Stimulated activated CD4-positive, alpha-beta T cell treated with anti-CD3 and anti-CD28 coated beads, Interleukin-2, amount 100 ng/mL, for 48 hours (primary cell): Measurements from ENCODE around the gene AUTS2.

ENCODE experiments used
- DNase-seq, 2 donors: peaks; one replicate each; pipeline ENCODE4 v3.0.0-alpha.2; 2020

Gene AUTS2

GRCh38 chr7:70298780-70299471 is 700.7 kb downstream of the AUTS2 start:
- DNase-seq = no peak

- DNase-seq = no peak
Observed at GRCh38 chr7:70299472-70299807, 701.2 kb downstream of the AUTS2 start.

GRCh38 chr7:70301673-70302185 is 703.5 kb downstream of the AUTS2 start:
- no peak for DNase-seq

GRCh38 chr7:70303309-70303708 is 705.0 kb downstream of the AUTS2 start:
- no peak for DNase-seq

DNA sequence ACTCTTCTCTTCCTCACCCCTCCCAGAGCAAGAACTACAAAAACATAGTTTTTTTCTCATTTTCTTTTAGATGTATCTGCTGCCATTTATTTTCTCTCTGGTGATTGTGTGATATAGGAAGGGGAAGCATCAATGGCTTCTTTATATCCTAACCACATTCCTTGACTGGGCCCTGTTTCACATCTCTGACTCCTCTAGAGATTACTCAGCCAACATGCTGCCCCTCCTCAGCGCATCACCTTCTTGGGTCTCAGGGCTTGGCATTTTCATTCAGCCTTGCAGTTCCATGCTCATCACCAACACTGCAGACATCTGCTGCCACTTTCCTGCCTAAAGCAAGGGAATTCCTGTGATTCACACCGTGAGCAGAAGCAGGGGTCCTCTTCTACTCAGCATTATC is 705.5 kb downstream of the AUTS2 start:
- DNase-seq = no peak

GRCh38 chr7:70306173-70306572 is 707.9 kb downstream of the AUTS2 start:
- no peak for DNase-seq

GRCh38 chr7:70307544-70308106 is 709.4 kb downstream of the AUTS2 start:
- no peak for DNase-seq

DNA sequence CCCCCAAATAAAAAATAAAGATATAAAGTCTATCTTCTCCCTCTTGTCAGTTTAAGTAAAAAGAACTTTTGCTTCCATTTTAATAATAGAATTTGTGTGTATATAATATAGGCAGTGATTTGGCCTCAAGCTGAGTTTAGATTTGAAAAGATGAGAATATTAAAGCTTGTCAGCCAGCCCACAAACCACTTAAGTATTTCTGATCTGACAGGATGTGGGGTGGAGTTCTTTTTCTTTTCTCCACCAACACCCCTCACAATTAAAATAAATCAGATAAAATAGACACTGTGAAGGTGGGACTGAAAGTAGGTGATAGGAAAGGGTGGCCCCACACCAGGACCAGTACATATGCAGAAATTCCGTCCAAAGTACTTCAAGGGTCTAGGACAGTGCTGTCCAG is 714.1 kb downstream of the AUTS2 start:
- no peak for DNase-seq

- no peak for DNase-seq
Observed at GRCh38 chr7:70313271-70313670, 715.0 kb downstream of the AUTS2 start.

DNA sequence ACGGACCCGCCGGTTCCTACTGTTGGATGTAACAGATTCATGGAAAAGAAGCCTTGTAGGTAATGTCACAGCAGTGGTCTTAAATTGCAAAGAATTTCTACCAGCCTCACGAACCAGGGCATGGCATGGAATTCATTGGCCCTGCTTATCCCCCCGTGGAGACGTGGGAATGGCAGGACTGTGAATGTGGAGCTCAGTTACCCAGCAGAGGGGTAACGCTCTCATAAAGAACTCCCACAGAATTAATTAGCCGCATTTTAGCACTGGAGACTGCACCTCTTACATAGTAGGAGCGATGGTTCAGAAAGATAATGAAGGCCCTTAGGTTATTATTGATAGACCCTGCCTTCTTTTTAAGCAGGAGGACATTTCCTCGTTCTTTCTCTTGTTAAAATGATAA is 715.4 kb downstream of the AUTS2 start:
- DNase-seq = no peak

DNA sequence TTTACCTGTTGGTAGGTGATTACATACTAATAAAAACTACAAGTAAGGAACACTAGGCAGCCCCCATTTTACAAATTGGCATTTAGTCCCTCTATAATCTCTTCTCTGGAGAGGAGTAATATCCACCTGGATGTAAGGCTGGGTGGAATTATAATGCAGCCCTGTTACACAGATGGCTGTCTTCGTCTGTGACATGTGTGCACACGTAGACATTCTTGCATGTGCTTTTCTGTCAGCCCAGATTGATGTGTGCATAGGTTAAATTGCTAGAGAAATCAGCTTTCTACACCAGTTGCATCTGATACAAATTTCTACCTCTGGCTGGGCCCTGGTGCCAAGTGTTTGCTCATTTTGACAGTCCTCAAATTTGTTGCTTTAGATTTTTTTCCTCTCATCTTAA is 715.9 kb downstream of the AUTS2 start:
- no peak for DNase-seq

- no peak for DNase-seq
Observed at GRCh38 chr7:70316745-70317144, 718.5 kb downstream of the AUTS2 start.

GRCh38 chr7:70317356-70317755 is 719.1 kb downstream of the AUTS2 start:
- DNase-seq = no peak

DNA sequence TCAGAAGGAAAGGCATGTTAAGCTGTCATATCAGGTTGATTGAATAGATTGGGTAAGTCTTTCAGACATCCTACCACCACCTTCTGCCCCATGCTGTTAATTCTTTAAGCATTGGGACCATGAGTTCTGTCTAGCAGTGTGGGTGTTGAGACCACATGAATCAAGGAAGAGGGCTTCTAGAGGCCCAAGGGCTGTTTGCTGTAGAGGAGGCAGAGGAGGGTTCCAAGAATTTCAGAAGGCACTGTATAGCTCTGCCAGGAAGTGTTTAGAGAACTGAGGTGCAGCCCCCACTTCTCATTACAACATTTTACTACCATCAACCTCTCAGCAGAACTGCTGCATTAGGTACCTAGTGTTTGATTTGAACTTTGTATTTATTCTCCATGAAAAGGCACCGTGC is 720.2 kb downstream of the AUTS2 start:
- DNase-seq = no peak

DNA sequence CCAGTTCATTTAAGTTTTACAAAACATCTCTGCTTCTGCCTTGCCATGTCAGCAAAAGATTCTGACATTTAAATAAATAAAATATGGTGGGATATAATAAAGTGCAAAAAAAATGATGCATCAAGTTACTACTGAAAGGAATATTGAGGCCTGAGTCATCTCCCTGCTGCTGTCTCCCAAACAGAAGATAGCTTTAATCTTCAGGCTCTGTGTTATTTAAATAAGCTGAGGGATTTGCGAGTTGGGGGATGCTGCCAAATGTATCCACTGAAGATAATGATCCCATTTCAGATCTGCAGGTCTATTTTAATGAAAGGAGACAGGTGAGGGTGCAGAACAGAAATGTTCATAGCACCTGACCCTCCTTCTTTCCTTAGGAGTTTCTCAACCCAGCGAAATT is 720.8 kb downstream of the AUTS2 start:
- DNase-seq = no peak

DNA sequence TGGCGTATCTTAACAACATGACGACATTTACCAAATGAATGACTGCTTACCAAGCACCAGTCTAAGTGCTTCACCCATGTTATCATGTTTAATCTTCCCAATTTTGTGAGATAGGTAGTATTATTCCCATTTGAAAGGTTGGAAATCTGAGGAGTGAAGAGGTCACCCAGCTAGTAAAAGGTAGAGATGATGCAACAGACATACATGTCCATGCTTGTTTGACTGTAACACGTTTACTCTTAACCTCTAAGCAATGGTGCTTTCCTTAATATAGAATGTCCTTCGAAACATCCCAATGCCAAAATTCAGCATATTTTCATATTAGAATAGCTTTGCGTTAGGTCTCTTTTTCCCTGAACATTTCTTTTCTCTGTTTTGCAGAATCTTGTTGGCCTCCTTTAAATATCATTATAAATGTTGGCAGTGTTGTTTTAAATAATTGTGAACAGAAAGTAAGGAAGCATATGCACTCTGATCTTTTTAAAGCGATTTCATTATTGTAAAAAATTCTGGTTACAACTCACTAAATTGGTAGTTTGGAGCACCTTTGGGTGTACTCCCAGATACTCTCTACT is 722.8 kb downstream of the AUTS2 start:
- DNase-seq = no peak

GRCh38 chr7:70322856-70323255 is 724.6 kb downstream of the AUTS2 start:
- DNase-seq = no peak

DNA sequence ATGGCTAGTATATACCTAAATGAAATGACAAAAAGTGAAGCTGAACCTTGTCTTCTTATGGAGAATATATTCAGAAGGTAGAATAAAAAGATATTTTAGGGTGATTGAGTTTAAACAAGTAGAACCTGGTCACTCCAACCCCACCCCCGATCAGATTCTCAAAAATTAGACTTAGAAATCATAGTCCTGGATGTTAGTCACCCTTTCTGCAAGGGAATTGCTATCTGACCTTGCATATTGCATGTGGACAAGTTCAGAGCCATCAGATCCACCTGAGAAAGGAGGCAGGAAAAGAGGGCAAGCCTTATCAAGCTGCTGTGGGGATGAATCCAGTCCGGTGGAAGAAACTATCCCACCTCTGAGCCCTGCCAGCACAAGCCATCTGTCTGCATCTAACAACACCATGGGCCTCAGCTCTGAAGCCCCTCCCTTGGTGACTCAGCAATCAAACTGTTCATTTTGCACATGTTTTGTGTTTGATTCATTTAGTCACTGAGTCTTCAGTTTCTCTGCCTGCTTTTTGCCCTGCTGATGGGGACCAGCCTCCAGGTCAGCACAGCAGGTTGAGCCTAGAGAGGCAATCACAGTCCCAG is 727.3 kb downstream of the AUTS2 start:
- DNase-seq = no peak

- no peak for DNase-seq
Observed at GRCh38 chr7:70334295-70334694, 736.0 kb downstream of the AUTS2 start.

- no peak for DNase-seq
Observed at GRCh38 chr7:70334871-70335270, 736.6 kb downstream of the AUTS2 start.

DNA sequence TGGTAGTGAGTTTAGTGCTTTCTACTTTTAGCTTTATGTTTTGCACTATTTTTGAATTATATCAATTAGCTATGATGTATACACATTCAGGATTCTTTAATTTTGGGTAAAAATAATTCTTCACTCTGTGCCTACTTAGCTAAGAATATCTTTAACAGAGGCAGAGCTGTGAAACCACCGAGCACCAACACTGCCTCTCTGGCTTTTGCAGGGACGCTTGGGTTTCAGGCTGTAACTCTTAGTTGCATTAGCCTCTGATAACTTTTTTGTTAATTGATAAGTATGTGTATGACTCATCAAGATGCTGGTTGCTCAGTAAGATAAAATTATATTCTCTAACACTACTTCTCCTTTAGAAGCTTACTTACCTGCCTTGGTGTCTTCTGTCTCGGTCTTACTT is 738.3 kb downstream of the AUTS2 start:
- DNase-seq = no peak

DNA sequence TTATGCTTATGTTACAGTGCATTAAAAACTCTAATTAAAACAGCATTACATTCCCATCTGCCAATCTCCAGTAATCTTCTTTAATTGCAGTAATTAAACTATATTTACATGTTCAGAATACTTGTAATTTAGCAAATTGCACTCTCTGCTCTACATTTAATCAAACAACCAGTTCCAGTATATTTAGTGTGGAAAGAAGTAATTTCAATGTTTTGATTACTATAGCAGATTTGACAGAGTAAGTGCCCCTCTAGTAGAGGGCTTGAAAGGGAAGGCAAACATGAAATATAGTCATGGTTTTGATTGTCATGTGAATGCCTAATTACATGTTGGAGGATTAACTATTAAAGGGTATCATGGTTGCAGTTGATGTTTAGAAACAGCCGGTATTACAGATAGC is 739.7 kb downstream of the AUTS2 start:
- no peak for DNase-seq

DNA sequence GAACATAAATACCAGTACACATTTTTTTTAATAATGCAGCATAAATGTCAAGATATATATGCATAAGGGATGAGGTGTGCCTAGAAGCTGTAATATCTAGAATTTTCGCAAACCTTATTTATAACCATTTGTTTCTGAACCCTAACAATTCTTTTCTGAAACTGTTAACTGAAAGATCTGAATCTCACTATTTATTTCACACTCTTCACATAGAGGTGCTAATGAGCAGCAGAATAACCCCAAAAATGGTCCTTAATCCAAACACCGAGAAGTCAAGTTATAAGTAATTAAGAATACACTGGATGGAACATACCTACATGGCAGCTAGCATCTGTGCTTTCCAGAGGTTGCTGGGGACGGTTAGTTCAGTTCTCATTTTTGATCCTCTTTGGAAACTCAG is 742.0 kb downstream of the AUTS2 start:
- DNase-seq = no peak

- no peak for DNase-seq
Observed at GRCh38 chr7:70341446-70341845, 743.2 kb downstream of the AUTS2 start.
